GM18517 (cell line): ENCODE data around the gene C1QTNF8.

Source experiments
- ATAC-seq: cut with Tn5 transposase; IDR thresholded peaks from one replicate; pipeline ENCODE4 v1.9.1; 2021; ENCODE audit warnings: mild to moderate bottlenecking, moderate library complexity; ENCODE audit not compliant: unreplicated experiment

C1QTNF8 gene

GRCh38 chr16:1080801-1081733 is 15.0 kb downstream of the C1QTNF8 start:
- ATAC-seq: no peak

GRCh38 chr16:1079786-1080525 is 16.1 kb downstream of the C1QTNF8 start:
- no peak for ATAC-seq

- ATAC-seq: no peak
Measured at GRCh38 chr16:1079341-1079740, 16.7 kb downstream of the C1QTNF8 start.

- no peak for ATAC-seq
Measured at GRCh38 chr16:1078579-1079021, 17.4 kb downstream of the C1QTNF8 start.

GRCh38 chr16:1077877-1078578 is 18.0 kb downstream of the C1QTNF8 start:
- no peak for ATAC-seq

GRCh38 chr16:1076801-1077576 is 19.1 kb downstream of the C1QTNF8 start:
- no peak for ATAC-seq

- ATAC-seq: no peak
Measured at GRCh38 chr16:1075546-1075945, 20.5 kb downstream of the C1QTNF8 start.

- no peak for ATAC-seq
Measured at GRCh38 chr16:1074379-1074649, 21.7 kb downstream of the C1QTNF8 start.

- no peak for ATAC-seq
Measured at GRCh38 chr16:1073566-1074378, 22.3 kb downstream of the C1QTNF8 start.

GRCh38 chr16:1073262-1073558 is 22.8 kb downstream of the C1QTNF8 start:
- no peak for ATAC-seq

- no peak for ATAC-seq
Measured at GRCh38 chr16:1072526-1073261, 23.4 kb downstream of the C1QTNF8 start, which contains the start of gene SSTR5. Gene SSTR5, plus strand, starts transcription at chr16:1072747. Its CDS starts 6,122 bp downstream, at chr16:1078869.

GRCh38 chr16:1071561-1072225 is 24.4 kb downstream of the C1QTNF8 start:
- ATAC-seq: no peak

GRCh38 chr16:1070864-1071408 is 25.1 kb downstream of the C1QTNF8 start:
- ATAC-seq: no peak

GRCh38 chr16:1070084-1070863 is 25.8 kb downstream of the C1QTNF8 start:
- no peak for ATAC-seq

GRCh38 chr16:1069154-1069553 is 26.9 kb downstream of the C1QTNF8 start:
- no peak for ATAC-seq

GRCh38 chr16:1068451-1068850 is 27.6 kb downstream of the C1QTNF8 start:
- ATAC-seq: no peak

- no peak for ATAC-seq
Measured at GRCh38 chr16:1067629-1068028, 28.4 kb downstream of the C1QTNF8 start.
